ENCODE measurements around the gene AK9. TPM values are rescaled to one million over a fixed set of nuclear protein-coding genes. Genes with fewer than 3 reads are reported as not detected.

AK9 gene
- 10 to 100 TPM in 3 of 4 donors, 1 to 10 TPM in 1; 9.1 to 15.7 (median 13.2) TPM for total RNA-seq

DNA sequence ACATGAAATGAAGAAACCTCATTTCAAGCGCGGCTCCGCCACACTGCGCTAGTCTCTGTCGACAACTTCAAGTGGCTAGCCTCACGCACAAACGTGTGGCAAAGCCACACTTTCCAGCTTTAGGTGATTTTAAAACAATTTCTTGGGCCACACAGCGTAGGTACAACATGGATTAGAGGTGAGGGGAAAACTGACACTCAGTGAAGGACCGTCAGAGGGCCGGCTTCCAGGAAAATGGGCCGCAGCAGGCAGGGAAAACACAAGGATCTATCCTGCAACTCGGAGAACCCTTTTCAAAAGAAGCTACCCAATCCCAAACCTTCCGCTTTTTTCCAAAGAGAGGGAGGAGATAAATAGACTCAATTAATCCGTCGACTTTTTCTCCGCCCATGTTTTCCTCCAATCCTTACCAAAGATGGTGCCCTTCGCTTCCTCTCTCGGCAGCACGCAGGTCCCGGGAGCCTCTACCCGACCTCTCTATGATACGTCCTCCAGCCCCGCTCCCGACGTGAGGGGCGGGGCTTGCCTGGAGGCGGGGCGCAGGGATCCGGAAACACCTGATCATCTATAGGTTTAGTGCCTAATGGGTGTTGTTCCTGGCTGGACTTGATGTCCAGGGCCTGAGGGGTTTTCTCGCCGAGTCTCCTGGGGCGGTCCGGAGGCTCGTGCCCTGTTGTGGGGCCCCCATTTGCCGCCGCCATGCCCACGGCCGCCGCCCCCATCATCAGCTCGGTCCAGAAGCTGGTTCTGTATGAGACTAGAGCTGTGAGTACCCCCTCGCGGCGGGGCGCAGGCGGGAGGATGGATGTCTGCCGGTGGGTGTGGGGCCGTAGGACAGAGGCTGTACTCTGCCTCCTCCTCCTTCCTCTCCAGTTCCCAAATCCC lies at the start of gene AK9, which contains the start of gene FIG4:
Gene AK9 (minus strand): TSS at position 466 of the 885 bp plus-strand sequence. CDS start 15,457 bp downstream, outside the sequence.
Gene FIG4 (plus strand): TSS at position 560 of the 885 bp plus-strand sequence. CDS start 140 bp downstream, at position 700.
- no peaks in the 10 kb centered on the region for H3K9me3 ChIP-seq
- peaks cover 0 to 36% (median 0%) of the 10 kb centered on the region in 3 donors for H3K4me1 ChIP-seq
- H3K27me3 ChIP-seq: no peaks in the 10 kb centered on the region
- peaks cover 0 to 6% of the 10 kb centered on the region in 2 donors for H3K36me3 ChIP-seq
- peak within 1 kb of the TSS; percentile 92 to 97 (median 92) for H3K27ac ChIP-seq
- peak within 1 kb of the TSS; percentile 43 to 81 for H3K4me3 ChIP-seq
- 0% methylated on average over 15 to 23 of the region's 47 CpGs for WGBS, 2 donors (ENCODE audit: low coverage in 1 of 2)
- TF ChIP-seq, protein P1, sequence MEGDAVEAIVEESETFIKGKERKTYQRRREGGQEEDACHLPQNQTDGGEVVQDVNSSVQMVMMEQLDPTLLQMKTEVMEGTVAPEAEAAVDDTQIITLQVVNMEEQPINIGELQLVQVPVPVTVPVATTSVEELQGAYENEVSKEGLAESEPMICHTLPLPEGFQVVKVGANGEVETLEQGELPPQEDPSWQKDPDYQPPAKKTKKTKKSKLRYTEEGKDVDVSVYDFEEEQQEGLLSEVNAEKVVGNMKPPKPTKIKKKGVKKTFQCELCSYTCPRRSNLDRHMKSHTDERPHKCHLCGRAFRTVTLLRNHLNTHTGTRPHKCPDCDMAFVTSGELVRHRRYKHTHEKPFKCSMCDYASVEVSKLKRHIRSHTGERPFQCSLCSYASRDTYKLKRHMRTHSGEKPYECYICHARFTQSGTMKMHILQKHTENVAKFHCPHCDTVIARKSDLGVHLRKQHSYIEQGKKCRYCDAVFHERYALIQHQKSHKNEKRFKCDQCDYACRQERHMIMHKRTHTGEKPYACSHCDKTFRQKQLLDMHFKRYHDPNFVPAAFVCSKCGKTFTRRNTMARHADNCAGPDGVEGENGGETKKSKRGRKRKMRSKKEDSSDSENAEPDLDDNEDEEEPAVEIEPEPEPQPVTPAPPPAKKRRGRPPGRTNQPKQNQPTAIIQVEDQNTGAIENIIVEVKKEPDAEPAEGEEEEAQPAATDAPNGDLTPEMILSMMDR (IDR thresholded peaks at IDR 0.05): peak in 2 of 4 experiments; percentile 5 to 47
- no peak for TF ChIP-seq POLR2A (IDR thresholded peaks at IDR 0.05)
- TF ChIP-seq POLR2AphosphoS5 (IDR thresholded peaks at IDR 0.05): peak; percentile 56
- ATAC-seq: peak; percentile 97

DNA sequence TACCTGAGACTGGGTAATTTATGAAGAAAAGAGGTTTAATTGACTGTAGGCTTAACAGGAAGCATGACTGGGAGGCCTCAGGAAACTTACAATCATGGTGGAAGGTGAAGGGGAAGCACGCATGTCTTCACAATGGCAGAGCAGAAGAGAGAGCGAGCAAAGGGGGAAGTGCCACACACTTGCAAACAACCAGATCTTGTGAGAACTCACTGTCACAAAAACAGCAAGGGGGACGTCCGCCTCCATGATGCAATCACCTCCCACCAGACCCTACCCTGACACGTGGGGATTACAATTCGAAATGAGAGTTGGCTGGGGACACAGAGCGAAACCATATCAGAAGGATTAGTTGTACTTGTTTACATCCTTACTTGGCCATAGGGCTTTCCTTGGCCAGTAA lies 49.8 kb upstream of the AK9 start:
- H3K27ac ChIP-seq: no peak overlapping the region
- 81 to 100% methylated on average over 1 to 7 of the region's 7 CpGs for WGBS, 2 donors (ENCODE audit: low coverage in 1 of 2)
- no peak for ATAC-seq
- no peak overlapping the region for H3K4me3 ChIP-seq
- TF ChIP-seq POLR2AphosphoS5 (IDR thresholded peaks at IDR 0.05): no peak
- TF ChIP-seq POLR2A (IDR thresholded peaks at IDR 0.05): no peak
- TF ChIP-seq, protein P1 (IDR thresholded peaks at IDR 0.05): no peak
- no peak for TF ChIP-seq EP300 (IDR thresholded peaks at IDR 0.05)
- H3K27me3 ChIP-seq: no peaks in the 10 kb centered on the region
- H3K4me1 ChIP-seq: no peaks in the 10 kb centered on the region
- H3K36me3 ChIP-seq: peaks cover 0 to 64% of the 10 kb centered on the region in 2 donors
- H3K9me3 ChIP-seq: no peaks in the 10 kb centered on the region

DNA sequence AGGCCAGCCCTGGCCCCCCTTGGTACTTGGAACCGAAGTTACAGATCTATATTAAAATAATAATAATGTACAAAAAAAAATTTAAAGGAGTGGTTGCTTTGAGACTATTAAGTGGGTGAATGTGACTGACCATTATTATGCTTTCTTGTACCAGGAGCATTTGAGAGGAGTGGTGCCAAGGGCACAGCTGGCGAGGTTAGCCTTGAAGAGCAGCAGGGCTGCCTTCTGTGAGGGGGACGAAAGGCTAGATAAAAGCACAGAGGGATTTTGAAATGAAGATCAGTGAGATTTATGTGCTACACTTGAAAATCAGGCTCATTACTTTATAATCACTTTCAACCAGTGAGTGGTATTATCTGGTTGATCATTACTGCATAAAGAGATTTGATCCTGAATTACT lies 48.7 kb upstream of the AK9 start:
- H3K36me3 ChIP-seq: peaks cover 0 to 75% of the 10 kb centered on the region in 2 donors
- no peak overlapping the region for H3K4me3 ChIP-seq
- H3K9me3 ChIP-seq: no peaks in the 10 kb centered on the region
- no peak for TF ChIP-seq EP300 (IDR thresholded peaks at IDR 0.05)
- TF ChIP-seq, protein P1 (IDR thresholded peaks at IDR 0.05): no peak
- no peak for TF ChIP-seq POLR2AphosphoS5 (IDR thresholded peaks at IDR 0.05)
- TF ChIP-seq POLR2A (IDR thresholded peaks at IDR 0.05): no peak
- no peaks in the 10 kb centered on the region for H3K27me3 ChIP-seq
- H3K27ac ChIP-seq: no peak overlapping the region
- 81 to 93% methylated on average over 3 of the region's 3 CpGs for WGBS, 2 donors (ENCODE audit: low coverage in 1 of 2)
- H3K4me1 ChIP-seq: no peaks in the 10 kb centered on the region
- no peak for ATAC-seq

DNA sequence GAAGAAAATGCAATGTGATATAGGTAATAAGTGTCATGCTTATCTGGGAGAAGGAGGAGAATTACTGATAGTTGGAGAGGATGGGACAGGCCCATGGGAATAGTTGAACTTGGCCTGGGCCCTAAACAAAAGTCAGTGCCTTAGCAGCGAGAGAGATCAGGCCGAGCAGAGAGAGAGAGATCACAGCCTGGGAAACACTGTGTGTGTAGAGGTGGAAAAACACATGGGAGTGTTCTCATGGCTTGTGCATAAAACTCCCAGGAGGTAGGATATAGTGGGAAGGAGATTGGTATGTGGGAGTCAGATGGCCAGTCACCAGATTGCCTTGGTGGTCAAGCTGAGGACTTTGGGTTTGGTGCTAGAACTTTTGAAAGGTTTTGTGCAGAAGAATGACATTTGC lies 47.7 kb upstream of the AK9 start:
- no peak overlapping the region for H3K4me3 ChIP-seq
- H3K9me3 ChIP-seq: no peaks in the 10 kb centered on the region
- no peak for ATAC-seq
- peaks cover 0 to 65% of the 10 kb centered on the region in 2 donors for H3K36me3 ChIP-seq
- H3K27me3 ChIP-seq: no peaks in the 10 kb centered on the region
- WGBS, 2 donors (ENCODE audit: low coverage in 1 of 2): 73 to 82% methylated on average over 2 of the region's 2 CpGs
- H3K4me1 ChIP-seq: no peaks in the 10 kb centered on the region
- TF ChIP-seq POLR2AphosphoS5 (IDR thresholded peaks at IDR 0.05) (no peak), EP300 (IDR thresholded peaks at IDR 0.05) (no peak), POLR2A (IDR thresholded peaks at IDR 0.05) (no peak)
- TF ChIP-seq, protein P1 (IDR thresholded peaks at IDR 0.05): no peak
- no peak overlapping the region for H3K27ac ChIP-seq
